ENCODE results near the gene XPNPEP2. TPM values are rescaled to one million over a fixed set of nuclear protein-coding genes. Genes with fewer than 3 reads are reported as not detected.

Gene XPNPEP2
- polyA plus RNA-seq, 6 donors from 2014 or later: 0.11 to 0.58 (median 0.22) TPM; not detected in 2

DNA sequence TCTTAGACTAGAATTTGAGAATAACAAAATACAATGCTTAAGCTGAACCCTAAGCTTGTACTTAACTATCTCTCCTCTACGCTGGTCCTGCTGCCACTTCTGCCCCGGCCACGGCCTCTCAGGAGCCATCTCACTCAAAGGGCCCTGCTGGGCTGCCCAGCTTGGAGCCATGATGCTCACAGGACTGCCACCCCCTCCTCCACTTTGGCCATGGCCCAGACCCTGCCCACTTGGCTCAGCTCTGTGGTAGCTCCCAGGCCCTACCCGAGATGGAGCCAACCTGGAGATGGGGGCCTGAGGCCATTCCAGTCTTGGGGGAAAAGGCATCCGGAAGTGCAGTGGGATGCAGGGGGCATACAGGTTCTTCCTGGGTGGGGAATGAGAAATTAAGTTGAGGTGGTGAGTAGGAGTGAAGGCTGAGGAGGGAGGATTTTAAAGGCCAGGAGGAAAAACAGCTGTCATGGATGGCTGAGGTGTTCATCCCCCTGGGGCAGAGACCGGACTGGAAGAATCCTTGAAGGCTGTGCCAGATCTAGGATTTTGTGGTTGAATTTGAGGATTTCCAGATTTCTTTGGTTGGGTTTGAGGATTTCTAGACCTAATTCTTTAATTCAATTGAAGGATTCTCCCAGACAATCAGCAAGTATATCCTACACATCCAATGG, 41.8 kb downstream of the XPNPEP2 start:
- H3K27ac Mint-ChIP-seq: peak overlapping the region; percentile 84 to 99 (median 98)
- H3K4me1 Mint-ChIP-seq: peaks cover 45 to 75% (median 46%) of the 10 kb centered on the region in 3 donors
- peaks cover 5 to 19% of the 10 kb centered on the region in 2 donors for H3K36me3 Mint-ChIP-seq
- ATAC-seq (ENCODE audit: low read depth in 2 of 2): no peak
- DNase-seq: no peak
- H3K27me3 Mint-ChIP-seq: no peaks in the 10 kb centered on the region
- H3K4me3 Mint-ChIP-seq: peak overlapping the region; percentile 87 to 100 (median 97)
- H3K9me3 Mint-ChIP-seq: peaks cover 0 to 6% (median 0%) of the 10 kb centered on the region in 7 donors

DNA sequence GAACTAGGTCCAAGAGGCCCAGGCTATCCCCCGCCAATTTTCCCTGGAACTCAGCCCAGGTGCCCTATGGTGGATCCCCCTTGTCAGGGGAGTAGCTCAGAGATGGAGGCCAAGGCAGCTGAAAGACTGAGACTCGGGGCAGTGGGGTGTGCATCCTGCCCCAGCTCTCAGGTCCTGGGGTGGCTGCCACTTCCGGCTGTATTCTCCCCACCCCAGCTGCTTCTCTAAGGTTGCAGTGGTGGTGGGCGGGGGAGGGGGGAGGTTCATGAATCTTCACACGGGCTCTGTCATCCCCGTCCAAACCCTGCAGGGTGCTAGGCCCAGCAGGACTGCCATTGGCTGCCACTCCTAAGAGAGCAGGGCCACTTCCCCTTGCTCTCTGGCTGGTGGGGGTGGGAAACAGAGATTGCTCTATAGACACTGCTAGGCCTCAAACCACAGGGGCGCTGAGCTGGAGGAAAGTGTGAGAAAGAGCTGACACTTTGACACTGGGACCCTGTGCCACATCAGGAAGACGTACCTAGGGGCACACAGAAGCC, 42.4 kb downstream of the XPNPEP2 start:
- H3K36me3 Mint-ChIP-seq: peaks cover 5 to 19% of the 10 kb centered on the region in 2 donors
- H3K27me3 Mint-ChIP-seq: no peaks in the 10 kb centered on the region
- peak overlapping the region; percentile 84 to 99 (median 98) for H3K27ac Mint-ChIP-seq
- DNase-seq: peak; percentile 81
- H3K4me1 Mint-ChIP-seq: peaks cover 51 to 80% (median 52%) of the 10 kb centered on the region in 3 donors
- peak; percentile 67 to 69 for ATAC-seq (ENCODE audit: low read depth in 2 of 2)
- peaks cover 0 to 6% (median 0%) of the 10 kb centered on the region in 7 donors for H3K9me3 Mint-ChIP-seq
- H3K4me3 Mint-ChIP-seq: peak overlapping the region; percentile 87 to 100 (median 97)

DNA sequence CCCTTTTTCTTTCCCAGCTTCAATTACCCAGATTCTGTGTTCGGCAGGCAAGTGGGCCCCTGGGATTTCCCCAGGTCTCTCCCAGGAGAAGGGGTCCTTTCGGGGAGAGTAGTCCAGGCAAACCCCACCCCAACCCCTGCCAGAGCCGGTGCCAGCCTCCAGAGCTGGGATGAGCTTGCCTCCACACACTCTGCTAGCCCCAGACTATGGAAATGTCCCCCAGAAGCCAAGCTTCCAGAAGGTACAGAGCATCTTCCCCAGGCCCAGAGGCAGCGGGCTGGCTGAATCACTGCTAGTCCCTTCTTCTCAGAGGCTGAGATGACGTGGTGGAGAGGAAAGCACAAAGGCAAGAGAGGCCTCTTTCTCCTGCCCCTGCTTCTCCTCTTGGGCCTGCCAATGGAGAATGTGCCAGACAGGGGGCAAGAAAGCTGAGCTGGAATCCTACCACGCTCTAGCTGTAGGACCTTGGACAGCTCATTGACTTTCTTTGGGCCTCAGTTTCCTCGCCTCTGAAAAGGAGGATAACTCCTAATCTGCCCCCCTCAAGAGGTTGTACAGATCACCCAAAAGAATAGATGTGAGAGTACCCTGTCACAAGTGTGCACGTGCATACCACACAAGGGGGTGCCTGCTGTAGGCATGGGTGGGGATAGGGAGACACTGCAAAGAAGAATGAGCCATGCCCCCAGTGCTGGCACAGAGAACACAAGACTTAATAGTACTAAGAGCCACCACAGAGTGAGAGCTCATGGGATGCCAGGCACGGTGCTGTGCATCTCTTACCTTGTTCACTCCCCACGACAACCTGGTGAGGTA, 43.1 kb downstream of the XPNPEP2 start:
- H3K4me3 Mint-ChIP-seq: peak overlapping the region; percentile 87 to 100 (median 97)
- ATAC-seq (ENCODE audit: low read depth in 2 of 2): no peak
- peaks cover 5 to 20% of the 10 kb centered on the region in 2 donors for H3K36me3 Mint-ChIP-seq
- no peak for DNase-seq
- H3K4me1 Mint-ChIP-seq: peaks cover 53 to 80% (median 53%) of the 10 kb centered on the region in 3 donors
- H3K27ac Mint-ChIP-seq: peak overlapping the region; percentile 51 to 99 (median 96)
- peaks cover 0 to 6% (median 0%) of the 10 kb centered on the region in 7 donors for H3K9me3 Mint-ChIP-seq
- no peaks in the 10 kb centered on the region for H3K27me3 Mint-ChIP-seq

DNA sequence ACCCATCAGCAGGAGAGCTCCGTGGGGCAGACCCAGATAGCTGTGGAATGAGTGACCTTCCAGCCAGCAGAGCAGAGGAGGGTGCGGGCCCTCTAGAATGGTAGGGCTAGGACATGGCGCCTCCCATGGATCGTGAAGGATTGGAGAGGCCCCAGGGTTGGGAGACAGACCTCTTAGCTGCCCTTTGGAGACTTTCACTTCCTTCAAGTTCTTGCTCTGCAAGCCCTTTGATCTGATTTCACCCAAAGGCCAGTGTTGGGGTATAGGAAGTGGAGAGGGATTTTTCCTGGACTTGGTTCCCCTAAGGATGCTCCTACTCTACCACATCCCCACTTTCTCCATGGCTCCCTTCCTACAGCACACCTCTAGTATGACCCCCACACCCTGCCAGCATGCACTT, 43.9 kb downstream of the XPNPEP2 start:
- Mint-ChIP-seq H3K4me3 (peak overlapping the region; percentile 76 to 100 (median 96)), H3K27ac (peak overlapping the region; percentile 58 to 98 (median 86)), H3K36me3 (peaks cover 5 to 25% of the 10 kb centered on the region in 2 donors), H3K9me3 (peaks cover 0 to 6% (median 0%) of the 10 kb centered on the region in 7 donors), H3K27me3 (no peaks in the 10 kb centered on the region), H3K4me1 (peaks cover 50 to 81% (median 55%) of the 10 kb centered on the region in 3 donors)
- DNase-seq (no peak), ATAC-seq (ENCODE audit: low read depth in 2 of 2) (no peak)

DNA sequence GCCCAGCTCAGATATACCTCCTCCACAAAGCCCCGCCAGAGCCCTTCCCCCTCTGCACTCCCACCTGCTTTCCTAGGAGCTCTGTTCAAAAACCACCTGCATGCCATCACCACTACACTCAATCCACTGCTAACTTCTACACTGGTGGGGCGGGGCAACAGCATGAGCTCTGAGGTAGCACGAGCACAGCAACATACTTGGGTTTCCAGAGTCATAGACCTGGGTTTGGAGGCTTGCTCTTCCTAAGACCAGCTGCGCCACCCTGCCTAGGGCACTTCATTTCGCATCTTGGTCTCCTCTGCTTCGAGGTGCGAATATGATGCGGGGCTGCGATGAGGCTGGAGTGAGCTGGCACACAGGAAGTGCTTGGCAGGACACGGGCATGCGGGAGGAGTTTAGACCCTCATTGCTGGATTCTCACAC, 44.5 kb downstream of the XPNPEP2 start:
- H3K4me3 Mint-ChIP-seq: peak overlapping the region; percentile 76 to 100 (median 96)
- H3K36me3 Mint-ChIP-seq: peaks cover 5 to 25% of the 10 kb centered on the region in 2 donors
- peaks cover 49 to 78% (median 57%) of the 10 kb centered on the region in 3 donors for H3K4me1 Mint-ChIP-seq
- no peak for DNase-seq
- no peaks in the 10 kb centered on the region for H3K27me3 Mint-ChIP-seq
- peaks cover 0 to 6% (median 0%) of the 10 kb centered on the region in 7 donors for H3K9me3 Mint-ChIP-seq
- ATAC-seq (ENCODE audit: low read depth in 2 of 2): no peak
- peak overlapping the region in 4 of 6 donors; percentile 57 to 98 (median 85) for H3K27ac Mint-ChIP-seq

DNA sequence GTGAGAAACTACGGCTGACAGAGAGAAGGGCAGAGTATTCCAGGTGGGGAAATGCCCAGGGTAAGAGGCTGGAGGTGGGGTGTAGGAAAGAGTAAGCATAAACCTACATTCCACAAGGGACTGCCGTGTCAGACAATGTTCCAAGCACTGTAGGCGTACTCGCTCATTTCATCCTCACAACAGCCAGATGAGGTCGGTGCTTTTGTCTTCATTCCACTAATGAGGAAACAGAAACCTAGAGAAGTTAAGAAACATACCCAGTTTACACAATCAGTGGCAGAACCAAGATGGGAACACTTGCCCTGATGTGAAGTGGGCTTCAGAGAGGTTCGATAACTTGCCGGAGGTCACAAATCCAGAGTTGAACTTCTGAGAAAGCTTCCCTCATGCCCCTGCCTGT, 45.6 kb downstream of the XPNPEP2 start:
- Mint-ChIP-seq H3K27ac (peak overlapping the region in 5 of 6 donors; percentile 63 to 98 (median 69)), H3K4me3 (peak overlapping the region; percentile 76 to 100 (median 96)), H3K27me3 (no peaks in the 10 kb centered on the region), H3K9me3 (peaks cover 0 to under 1% (median 0%) of the 10 kb centered on the region in 7 donors), H3K36me3 (peaks cover 5 to 25% of the 10 kb centered on the region in 2 donors), H3K4me1 (peaks cover 42 to 76% (median 57%) of the 10 kb centered on the region in 3 donors)
- ATAC-seq (ENCODE audit: low read depth in 2 of 2) (no peak), DNase-seq (no peak)

DNA sequence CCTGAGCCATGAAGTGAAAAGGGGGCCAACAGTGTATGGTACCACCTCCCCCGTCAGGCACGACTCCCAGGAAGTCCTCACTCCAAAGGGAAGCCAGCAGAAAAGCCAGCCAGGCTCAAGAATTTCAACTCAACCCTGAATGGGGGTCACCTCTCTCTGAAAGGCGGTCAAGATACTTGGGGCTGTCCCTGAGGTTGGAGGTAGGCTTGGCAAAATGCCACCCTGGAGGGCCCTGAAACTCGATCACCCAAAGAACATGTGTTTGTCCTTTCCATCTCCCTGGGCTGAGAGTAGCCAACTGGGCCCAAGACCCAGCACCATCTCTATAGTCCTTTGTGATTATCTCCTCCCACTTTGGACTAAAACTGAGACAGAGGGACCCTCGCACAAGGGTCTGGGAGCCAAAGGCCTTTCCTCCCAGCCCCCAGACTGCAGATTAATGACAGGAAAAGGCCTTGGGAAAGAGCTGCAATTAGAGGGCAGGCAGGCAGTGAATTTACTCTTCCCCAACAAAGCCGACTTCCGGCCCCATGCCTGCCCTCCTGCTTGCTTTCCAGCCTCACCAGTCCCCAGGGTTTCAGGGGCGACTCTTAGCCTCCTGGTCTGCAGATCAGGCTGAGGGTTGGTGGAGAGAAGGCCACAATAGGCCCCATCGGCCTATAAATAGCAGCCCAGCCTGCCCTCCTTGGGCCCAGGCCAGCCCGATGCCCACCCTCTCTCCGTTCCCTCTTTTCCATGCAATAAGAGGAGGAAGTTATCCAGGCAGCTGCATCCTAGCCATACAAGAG, 46.6 kb downstream of the XPNPEP2 start:
- ATAC-seq (ENCODE audit: low read depth in 2 of 2): no peak
- H3K4me3 Mint-ChIP-seq: peak overlapping the region; percentile 72 to 100 (median 87)
- H3K9me3 Mint-ChIP-seq: no peaks in the 10 kb centered on the region
- peaks cover 0 to 20% of the 10 kb centered on the region in 2 donors for H3K36me3 Mint-ChIP-seq
- no peaks in the 10 kb centered on the region for H3K27me3 Mint-ChIP-seq
- no peak for DNase-seq
- peaks cover 39 to 75% (median 56%) of the 10 kb centered on the region in 3 donors for H3K4me1 Mint-ChIP-seq
- H3K27ac Mint-ChIP-seq: peak overlapping the region in 5 of 6 donors; percentile 22 to 98 (median 96)

DNA sequence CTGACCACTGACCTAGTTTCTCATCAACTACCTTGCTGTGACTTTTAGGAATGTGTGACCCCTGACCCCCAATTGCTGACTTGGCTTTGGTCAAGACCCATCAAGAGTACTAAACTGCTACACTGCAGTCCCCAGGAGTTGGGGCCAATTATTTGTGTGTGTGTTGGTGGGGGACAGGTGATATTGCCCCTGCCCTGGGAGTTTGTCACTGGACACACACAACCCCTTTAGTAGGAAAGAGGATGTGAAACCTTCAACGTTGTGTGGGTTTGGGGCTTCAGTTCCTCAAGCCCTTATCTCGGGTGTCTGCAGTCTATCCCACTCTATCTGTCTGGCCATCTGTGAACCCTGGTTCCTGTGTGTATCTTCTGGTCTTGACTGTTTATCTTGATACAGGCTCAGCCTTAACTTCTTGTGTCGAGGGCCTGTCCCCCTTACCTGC, 47.5 kb downstream of the XPNPEP2 start:
- Mint-ChIP-seq H3K27ac (peak overlapping the region; percentile 69 to 98 (median 96)), H3K27me3 (no peaks in the 10 kb centered on the region), H3K4me3 (peak overlapping the region; percentile 72 to 90 (median 86)), H3K4me1 (peaks cover 39 to 69% (median 55%) of the 10 kb centered on the region in 3 donors), H3K36me3 (peaks cover 0 to 15% of the 10 kb centered on the region in 2 donors), H3K9me3 (no peaks in the 10 kb centered on the region)
- DNase-seq (peak; percentile 71), ATAC-seq (ENCODE audit: low read depth in 2 of 2) (peak; percentile 79 to 86)

DNA sequence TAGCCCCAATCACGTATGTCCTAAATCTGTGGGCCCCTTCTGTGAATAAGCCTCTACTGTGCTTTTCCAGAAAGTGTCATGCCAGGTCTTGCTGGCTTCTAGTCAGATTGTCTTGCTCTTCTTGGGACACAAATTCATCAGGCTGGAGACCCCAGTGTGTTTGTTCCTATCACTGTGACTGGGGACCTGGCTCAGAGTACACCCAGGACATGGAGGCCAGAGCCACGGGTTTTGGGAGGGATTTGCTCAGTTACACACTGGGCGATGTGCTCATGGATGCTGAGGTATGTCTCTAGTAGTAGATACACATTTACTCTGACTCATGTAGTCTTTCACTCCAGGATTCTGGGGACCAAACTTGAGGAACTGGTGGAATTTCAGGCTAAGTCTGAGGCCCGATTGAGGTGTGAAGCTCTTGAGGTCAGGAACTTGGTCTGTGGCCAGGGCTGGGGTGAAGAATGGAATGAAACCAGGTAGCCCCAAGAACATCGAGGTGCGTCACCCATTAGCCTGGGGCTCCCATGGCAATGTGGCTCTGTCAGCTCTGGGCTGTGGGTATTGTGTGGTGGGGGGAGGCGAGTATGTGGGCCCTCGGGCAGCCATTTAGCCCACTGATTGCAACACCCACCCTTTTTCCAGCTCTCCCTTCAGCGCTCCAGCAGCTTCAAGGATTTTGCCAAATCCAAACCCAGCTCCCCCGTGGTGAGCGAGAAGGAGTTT, 48.7 kb downstream of the XPNPEP2 start:
- Mint-ChIP-seq H3K4me3 (peak overlapping the region in 7 of 8 donors; percentile 58 to 80 (median 75)), H3K36me3 (peaks cover 0 to 15% of the 10 kb centered on the region in 2 donors), H3K27ac (peak overlapping the region; percentile 26 to 98 (median 75)), H3K27me3 (no peaks in the 10 kb centered on the region), H3K9me3 (no peaks in the 10 kb centered on the region), H3K4me1 (peaks cover 39 to 56% (median 48%) of the 10 kb centered on the region in 3 donors)
- ATAC-seq (ENCODE audit: low read depth in 2 of 2): no peak
- no peak for DNase-seq

DNA sequence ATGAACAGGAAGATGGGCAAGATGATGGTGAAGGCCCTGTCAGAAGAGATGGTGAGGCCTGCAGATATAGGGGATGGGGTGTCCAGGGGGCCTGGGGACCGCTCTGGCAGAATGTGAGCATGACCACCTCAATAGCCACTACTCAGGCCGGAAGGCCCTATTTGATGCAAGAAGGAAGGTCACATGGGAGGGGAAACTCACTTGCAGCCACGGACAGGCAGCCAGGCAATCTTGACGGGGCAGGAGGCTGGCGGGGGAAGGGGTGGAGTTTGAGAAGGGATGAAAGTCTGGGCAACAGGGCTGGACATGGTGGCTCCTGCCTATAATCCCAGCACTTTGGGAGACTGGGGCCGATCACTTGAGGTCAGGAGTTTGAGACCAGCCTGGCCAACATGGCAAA, 49.7 kb downstream of the XPNPEP2 start:
- Mint-ChIP-seq H3K4me3 (peak overlapping the region in 2 of 8 donors; percentile 38 to 56), H3K4me1 (peaks cover 29 to 46% (median 39%) of the 10 kb centered on the region in 3 donors), H3K27ac (peak overlapping the region in 4 of 6 donors; percentile 52 to 98 (median 69)), H3K27me3 (no peaks in the 10 kb centered on the region), H3K36me3 (peaks cover 0 to 7% of the 10 kb centered on the region in 2 donors), H3K9me3 (no peaks in the 10 kb centered on the region)
- no peak for DNase-seq
- no peak for ATAC-seq (ENCODE audit: low read depth in 2 of 2)

DNA sequence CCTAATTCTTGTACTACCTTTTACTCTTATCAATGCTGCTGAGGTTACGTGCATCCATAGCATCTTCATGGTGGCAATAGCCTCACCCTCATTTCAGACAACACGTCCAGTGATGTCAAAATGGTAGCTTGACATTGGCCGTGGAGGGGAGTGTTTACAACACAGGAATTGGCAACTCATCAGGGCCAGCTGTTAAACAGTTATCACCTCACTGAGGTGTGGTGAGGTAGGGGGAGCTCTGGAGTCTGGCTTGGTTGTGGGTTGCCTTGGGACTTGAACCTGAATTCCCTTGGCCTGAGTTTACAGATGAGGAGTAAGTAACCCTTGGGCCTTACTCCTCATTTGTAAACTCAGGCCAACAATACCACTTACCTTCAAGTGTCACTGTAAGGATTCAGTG, 51.4 kb downstream of the XPNPEP2 start:
- Mint-ChIP-seq H3K36me3 (peaks cover 0 to 14% of the 10 kb centered on the region in 2 donors), H3K9me3 (no peaks in the 10 kb centered on the region), H3K27ac (peak overlapping the region in 3 of 6 donors; percentile 7 to 79 (median 39)), H3K4me1 (peaks cover 26 to 36% (median 31%) of the 10 kb centered on the region in 3 donors), H3K27me3 (no peaks in the 10 kb centered on the region), H3K4me3 (peak overlapping the region in 1 of 8 donors; percentile 41)
- no peak for DNase-seq
- ATAC-seq (ENCODE audit: low read depth in 2 of 2): no peak

DNA sequence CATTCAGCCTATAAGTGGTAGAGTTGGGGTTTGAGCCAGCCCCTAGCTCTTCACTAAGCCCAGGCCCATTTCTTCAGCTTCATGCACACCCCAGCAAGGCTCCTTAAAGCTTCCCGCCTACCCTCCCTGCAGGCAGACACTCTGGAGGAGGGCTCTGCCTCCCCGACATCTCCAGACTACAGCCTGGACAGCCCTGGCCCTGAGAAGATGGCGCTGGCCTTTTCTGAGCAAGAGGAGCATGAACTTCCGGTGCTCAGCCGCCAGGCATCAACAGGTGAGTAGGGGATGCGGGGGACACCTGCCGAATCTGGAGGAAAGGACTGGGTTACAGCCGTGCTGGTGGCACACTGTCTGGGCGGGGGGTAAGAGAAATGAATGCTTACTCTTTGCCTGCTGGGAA, 52.0 kb downstream of the XPNPEP2 start:
- Mint-ChIP-seq H3K27me3 (no peaks in the 10 kb centered on the region), H3K27ac (peak overlapping the region in 2 of 6 donors; percentile 24 to 25), H3K9me3 (no peaks in the 10 kb centered on the region), H3K4me1 (peaks cover 19 to 29% (median 25%) of the 10 kb centered on the region in 3 donors), H3K4me3 (no peak overlapping the region), H3K36me3 (peaks cover 0 to 14% of the 10 kb centered on the region in 2 donors)
- ATAC-seq (ENCODE audit: low read depth in 2 of 2) (no peak), DNase-seq (no peak)
